K562 (cell line): ENCODE measurements around the gene FGF12. TPM values are rescaled to one million over a fixed set of nuclear protein-coding genes. Genes with fewer than 3 reads are reported as not detected.

Source experiments
- ATAC-seq: fragments of 200-7000 bp; cut with Tn5 transposase; 3 replicates; pipeline ENCODE4 v1.9.1; 2020; ENCODE audit warnings: moderate library complexity
- BruUV-seq: library from RNA; stranded (reverse); fragments of 400-500 nt; replicated peaks from 2 replicates; lab custom pipeline; 2021; lab: Mats Ljungman, UMichigan
- CTCF ChIA-PET: fragments of 300-600 bp; formaldehyde crosslinking; extraction: SDS; loops from one replicate; lab custom pipeline; 2021; ENCODE audit warnings: low intra/inter-chr PET ratio; lab: Yijun Ruan, JAX
- POLR2A ChIA-PET: fragments of 300-600, 350-650 bp; sonication (Branson Sonifier 250); formaldehyde crosslinking; extraction: SDS; loops from one replicate; lab custom pipeline; 2021; ENCODE audit warnings: antibody characterized with exemption, inconsistent platforms; lab: Yijun Ruan, JAX
- DNase-seq, 4 experiments: peaks; one replicate each; pipeline versions ENCODE4 v3.0.0 to v3.0.0-alpha.2; 2011 to 2018; ENCODE audit warnings: low spot score in 3 of 4, mixed read lengths in 3 of 4; ENCODE audit errors: extremely low read depth in 1 of 4
- FAIRE-seq: peaks from 2 replicates; lab custom pipeline; 2011; peaks lifted over from hg19 to GRCh38; lab: Jason Lieb, UNC
- H2AFZ ChIP-seq: 2 replicates; pipeline ENCODE4 v1.6.0; 2011; ENCODE audit warnings: low read depth, low read length, control low read depth, inconsistent platforms
- H3K27ac ChIP-seq: fragments of 200-600 bp; 3 replicates; pipeline ENCODE4 v1.8.0; 2011; ENCODE audit warnings: low read depth, mild to moderate bottlenecking, control low read depth, inconsistent platforms, low read length, moderate library complexity, mixed read lengths; ENCODE audit errors: extremely low read depth
- H3K27me3 ChIP-seq, 2 experiments: fragments of 300-600 bp in 1 of 2; 2 replicates in 1 of 2; 3 replicates in 1 of 2; pipeline versions ENCODE4 v1.6.0 to v1.8.0; 2011; ENCODE audit warnings: inconsistent platforms in 2 of 2, low read length in 2 of 2, mild to moderate bottlenecking in 1 of 2, mixed read lengths in 1 of 2, moderate library complexity in 1 of 2; ENCODE audit not compliant: control insufficient read depth in 2 of 2, insufficient read depth in 2 of 2
- H3K36me3 ChIP-seq: fragments of 300-600 bp; 3 replicates; pipeline ENCODE4 v1.8.0; 2011; ENCODE audit warnings: mild to moderate bottlenecking, low read length, inconsistent platforms; ENCODE audit not compliant: control insufficient read depth, insufficient read depth
- H3K4me1 ChIP-seq, 2 experiments: fragments of 200-600 bp in 1 of 2; replicated peaks in 1 of 2; 2 replicates in 1 of 2; 3 replicates in 1 of 2; pipeline versions ENCODE4 v1.5.1 to v1.8.0; 2011; ENCODE audit warnings: inconsistent platforms in 2 of 2, low read length in 2 of 2, mild to moderate bottlenecking in 1 of 2, mixed read lengths in 1 of 2, moderate library complexity in 1 of 2; ENCODE audit not compliant: control insufficient read depth in 2 of 2, insufficient read depth in 2 of 2
- H3K4me2 ChIP-seq: 2 replicates; pipeline ENCODE4 v1.6.1; 2011; ENCODE audit warnings: low read length, control low read depth, inconsistent platforms, mixed read lengths; ENCODE audit not compliant: insufficient read depth
- H3K4me3 ChIP-seq: fragments of 200-600 bp; sonication (generic), shearing (Covaris generic); 2 replicates; pipeline ENCODE4 v1.5.1; 2016; ENCODE audit warnings: control low read depth, inconsistent platforms
- H3K79me2 ChIP-seq: fragments of 200-600 bp; 3 replicates; pipeline ENCODE4 v1.8.0; 2011; ENCODE audit warnings: low read length, inconsistent platforms; ENCODE audit not compliant: control insufficient read depth, insufficient read depth
- H3K9ac ChIP-seq, 2 experiments: 2 replicates each; pipeline versions ENCODE4 v1.6.0 to v1.6.1; 2011; ENCODE audit warnings: low read depth in 2 of 2, low read length in 2 of 2, control low read depth in 1 of 2, inconsistent platforms in 1 of 2, mild to moderate bottlenecking in 1 of 2, mixed read lengths in 1 of 2; ENCODE audit not compliant: insufficient read depth in 1 of 2
- H3K9me1 ChIP-seq: one replicate; pipeline ENCODE4 v1.6.0; 2011; ENCODE audit warnings: inconsistent platforms, mild to moderate bottlenecking, low read length, moderate library complexity; ENCODE audit not compliant: control insufficient read depth, insufficient read depth
- H3K9me3 ChIP-seq: replicated peaks from 2 replicates; pipeline ENCODE4 v1.5.1; 2011; ENCODE audit warnings: low read depth, low read length, inconsistent platforms; ENCODE audit not compliant: control insufficient read depth, insufficient read depth
- H4K20me1 ChIP-seq: replicated peaks from 2 replicates; pipeline ENCODE4 v1.6.1; 2011; ENCODE audit warnings: low read length, inconsistent platforms, mixed read lengths; ENCODE audit not compliant: control insufficient read depth, insufficient read depth
- C11orf30 ChIP-seq: fragments of 450-650 bp; IDR thresholded peaks from 2 replicates; pipeline ENCODE4 v1.6.1; 2016; ENCODE audit warnings: low read depth, mild to moderate bottlenecking
- CAMTA2 ChIP-seq: fragments of 250-450 bp; sonication (Bioruptor Pico); conservative IDR thresholded peaks from 2 replicates; pipeline ENCODE4 v1.5.1; 2022
- DDX20 ChIP-seq: fragments of 450-650 bp; IDR thresholded peaks from 2 replicates; pipeline ENCODE4 v1.6.1; 2016; ENCODE audit warnings: missing genetic modification characterization, low read depth, mild to moderate bottlenecking, missing compliant biosample characterization, moderate library complexity
- FUS ChIP-seq: fragments of 200-400 bp; formaldehyde crosslinking; optimal IDR thresholded peaks from 2 replicates; pipeline ENCODE3; 2017; ENCODE audit warnings: low read depth, low read length
- MAFF ChIP-seq: IDR thresholded peaks from 2 replicates; pipeline ENCODE4 v1.6.1; 2012; ENCODE audit warnings: low read length, improper control_type of control experiment
- MAFG ChIP-seq: fragments of 450-650 bp; conservative IDR thresholded peaks from 2 replicates; pipeline ENCODE4 v1.6.1; 2016; ENCODE audit warnings: missing genetic modification characterization, missing compliant biosample characterization
- MAFK ChIP-seq: IDR thresholded peaks from 2 replicates; pipeline ENCODE4 v1.6.1; 2011; ENCODE audit warnings: low read length, improper control_type of control experiment
- NFXL1 ChIP-seq: fragments of 450-650 bp; formaldehyde crosslinking; IDR thresholded peaks from 2 replicates; pipeline ENCODE4 v1.4.0; 2021; ENCODE audit warnings: mild to moderate bottlenecking
- ZNF316 ChIP-seq: fragments of 450-650 bp; IDR thresholded peaks from 2 replicates; pipeline ENCODE4 v1.6.1; 2016
- ZNF445 ChIP-seq: fragments of 250-450 bp; sonication (Bioruptor Pico); IDR thresholded peaks from 2 replicates; pipeline ENCODE4 v1.4.0; 2020; ENCODE audit warnings: low read depth, mild to moderate bottlenecking, moderate library complexity
- ZNF766 ChIP-seq: fragments of 200-800 bp; sonication (Bioruptor generic); conservative IDR thresholded peaks from 2 replicates; pipeline ENCODE4 v1.6.1; 2016; ENCODE audit warnings: missing genetic modification characterization, missing compliant biosample characterization
- WGBS: fragments of 100-300 bp; shearing (Covaris generic); methylation state at CpG from one replicate; pipeline ENCODE4 v1.1.6; 2016; ENCODE audit warnings: low coverage, mixed read lengths; ENCODE audit not compliant: insufficient coverage; ENCODE audit errors: missing lambda C conversion rate; 5-methylcytosine and 5-hydroxymethylcytosine counted together
- in situ Hi-C: fragments of 300-500 bp; cut with MboI; formaldehyde crosslinking; loops from 4 replicates; pipeline ENCODE4 v1.15.0; 2018; ENCODE audit warnings: inconsistent platforms, mixed read lengths
- intact Hi-C: fragments of 100-400 bp; cut with micrococcal nuclease; formaldehyde crosslinking; loops from 2 replicates; pipeline ENCODE4 v1.14.2; 2022
- polyA plus RNA-seq, 8 experiments: library from polyadenylated mRNA; depleted of rRNA in 4 of 8; stranded (reverse) in 5 of 8; unstranded in 3 of 8; fragments of >200 nt; fragmentation: Nextera tagmentation in 2 of 8; fragmentation: Illumina TruSeq in 1 of 8; extraction: Ambion mirVana in 2 of 8; extraction: Trizol in 1 of 8; gene quantifications; 2 replicates each; pipeline versions ENCODE4 v1.2.1 to v1.2.3, GENCODE V29; 2011 to 2014; ENCODE audit warnings: inconsistent platforms in 1 of 8, missing spikeins in 1 of 8
- total RNA-seq, 7 experiments: library from RNA; depleted of rRNA in 6 of 7; stranded (reverse); fragments of >200 nt in 6 of 7; fragmentation: Illumina TruSeq in 2 of 7; extraction: Trizol in 2 of 7; gene quantifications; 2 replicates each; pipeline versions ENCODE4 v1.2.1 to v1.2.3, GENCODE V29; 2011 to 2021; ENCODE audit warnings: low replicate concordance in 1 of 7
- TF ChIP-seq, protein P1 (sequence below), 2 experiments: fragments of 200-800 bp in 1 of 2; sonication (Bioruptor generic) in 1 of 2; sonication (generic) in 1 of 2; formaldehyde crosslinking in 1 of 2; IDR thresholded peaks in 1 of 2; conservative IDR thresholded peaks in 1 of 2; 2 replicates each; pipeline versions ENCODE4 v1.5.0 to v1.6.1; 2016 to 2020; ENCODE audit warnings: missing compliant biosample characterization in 1 of 2, missing genetic modification characterization in 1 of 2, missing genetic modification reagents in 1 of 2

The FGF12 gene
- total and polyA plus RNA-seq, 9 of the 15 experiments (the other 6 are each of a cell fraction or from before 2014, with no cell fraction given), result not detected

DNA sequence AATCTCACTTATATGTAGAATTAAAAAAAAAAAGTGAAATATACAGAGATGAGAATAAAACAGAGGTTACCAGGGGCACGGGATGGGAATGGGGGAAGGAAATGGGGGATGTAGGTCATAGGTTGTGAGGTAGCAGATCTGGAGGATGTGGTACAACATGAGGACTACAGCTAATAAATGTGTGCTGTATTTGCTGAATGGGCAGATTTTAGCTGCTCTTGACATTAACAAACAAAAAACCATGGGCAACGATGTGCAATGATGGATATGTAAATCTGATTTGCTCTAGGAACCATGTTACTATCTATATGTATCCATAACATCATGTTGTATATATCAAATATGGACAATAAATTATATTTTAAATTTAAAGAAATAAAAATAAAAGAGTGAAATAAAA, 87.4 kb downstream of the FGF12 start:
- H3K4me2 ChIP-seq, result no peak overlapping the region
- no peak overlapping the region for H2AFZ ChIP-seq
- FAIRE-seq, result no peak
- no peaks in the 10 kb centered on the region for H3K27me3 ChIP-seq
- H3K9ac ChIP-seq, result no peak overlapping the region
- TF ChIP-seq, protein P1, sequence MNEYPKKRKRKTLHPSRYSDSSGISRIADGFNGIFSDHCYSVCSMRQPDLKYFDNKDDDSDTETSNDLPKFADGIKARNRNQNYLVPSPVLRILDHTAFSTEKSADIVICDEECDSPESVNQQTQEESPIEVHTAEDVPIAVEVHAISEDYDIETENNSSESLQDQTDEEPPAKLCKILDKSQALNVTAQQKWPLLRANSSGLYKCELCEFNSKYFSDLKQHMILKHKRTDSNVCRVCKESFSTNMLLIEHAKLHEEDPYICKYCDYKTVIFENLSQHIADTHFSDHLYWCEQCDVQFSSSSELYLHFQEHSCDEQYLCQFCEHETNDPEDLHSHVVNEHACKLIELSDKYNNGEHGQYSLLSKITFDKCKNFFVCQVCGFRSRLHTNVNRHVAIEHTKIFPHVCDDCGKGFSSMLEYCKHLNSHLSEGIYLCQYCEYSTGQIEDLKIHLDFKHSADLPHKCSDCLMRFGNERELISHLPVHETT (CRISPR knock-in tag; conservative IDR thresholded peaks at IDR 0.05 in 1 of 2, IDR thresholded peaks at IDR 0.05 in 1 of 2), result no peak
- no peak for TF ChIP-seq CAMTA2
- TF ChIP-seq MAFG, result peak; percentile 70
- TF ChIP-seq ZNF766, result no peak
- peak; percentile 76 for TF ChIP-seq MAFF
- TF ChIP-seq NFXL1 (CRISPR knock-in tag), result no peak
- TF ChIP-seq ZNF445, result no peak
- TF ChIP-seq ZNF316, result peak; percentile 71
- TF ChIP-seq MAFK, result peak; percentile 71
- TF ChIP-seq DDX20 (tag), result no peak
- peak; percentile 60; the same call in 1 of the 2 replicates for TF ChIP-seq C11orf30
- TF ChIP-seq FUS, result no peak
- DNase-seq, result no peak
- no peak overlapping the region for H3K27ac ChIP-seq
- no peak for ATAC-seq
- no TSS peak for BruUV-seq
- H4K20me1 ChIP-seq, result no peaks in the 10 kb centered on the region
- H3K4me3 ChIP-seq, result no peak overlapping the region
- no peaks in the 10 kb centered on the region for H3K79me2 ChIP-seq
- intact Hi-C loops (no loop called here), in situ Hi-C loops (no loop called here)
- no peaks in the 10 kb centered on the region for H3K9me1 ChIP-seq
- 0% methylated on average over 2 of the region's 2 CpGs for WGBS
- CTCF ChIA-PET, result no interaction called here
- no peaks in the 10 kb centered on the region; the same call in 1 of the 2 replicates for H3K9me3 ChIP-seq
- no peaks in the 10 kb centered on the region for H3K36me3 ChIP-seq
- no peaks in the 10 kb centered on the region for H3K4me1 ChIP-seq
- POLR2A ChIA-PET, result interaction anchor here (0.6 kb wide), 1 partner anchor 68 kb away, joined by 3 read pairs; no protein-coding TSS in a partner anchor
